HepG2 (cell line): ENCODE data around the gene NOTCH4. TPM values are rescaled to one million over a fixed set of nuclear protein-coding genes. Genes with fewer than 3 reads are reported as not detected.

Source experiments
- ARNT2 ChIP-seq: sonication (generic); formaldehyde crosslinking; IDR thresholded peaks from 2 replicates; pipeline ENCODE4 v1.8.0; 2022; ENCODE audit warnings: mild to moderate bottlenecking, low read depth, missing genetic modification reagents, moderate library complexity
- CBFB ChIP-seq: sonication (generic); formaldehyde crosslinking; IDR thresholded peaks from 2 replicates; pipeline ENCODE4 v1.4.0; 2020; ENCODE audit warnings: missing genetic modification reagents
- CHCHD3 ChIP-seq: sonication (generic); formaldehyde crosslinking; IDR thresholded peaks from 2 replicates; pipeline ENCODE4 v1.8.0; 2022; ENCODE audit warnings: mild to moderate bottlenecking, missing genetic modification reagents, moderate library complexity
- DMTF1 ChIP-seq: sonication (generic); formaldehyde crosslinking; IDR thresholded peaks from 2 replicates; pipeline ENCODE4 v1.4.0; 2020; ENCODE audit warnings: mild to moderate bottlenecking, missing genetic modification reagents
- HDAC1 ChIP-seq: sonication (generic); formaldehyde crosslinking; IDR thresholded peaks from 2 replicates; pipeline ENCODE4 v1.5.1; 2020; ENCODE audit warnings: mild to moderate bottlenecking, missing genetic modification reagents
- HOXA5 ChIP-seq: sonication (generic); formaldehyde crosslinking; IDR thresholded peaks from 2 replicates; pipeline ENCODE4 v1.4.0; 2020; ENCODE audit warnings: missing genetic modification reagents
- JARID2 ChIP-seq: sonication (generic); formaldehyde crosslinking; IDR thresholded peaks from 2 replicates; pipeline ENCODE4 v1.8.1; 2023; ENCODE audit warnings: missing genetic modification reagents, inconsistent platforms; ENCODE audit not compliant: insufficient replicate concordance
- NFRKB ChIP-seq: fragments of 450-650 bp; IDR thresholded peaks from 2 replicates; pipeline ENCODE4 v1.6.1; 2017
- SATB2 ChIP-seq: sonication (generic); formaldehyde crosslinking; IDR thresholded peaks from 2 replicates; pipeline ENCODE4 v1.5.0; 2020; ENCODE audit warnings: missing genetic modification reagents
- SP1 ChIP-seq, 2 experiments: fragments of 450-650 bp in 1 of 2; sonication (generic) in 1 of 2; formaldehyde crosslinking in 1 of 2; IDR thresholded peaks; 2 replicates each; pipeline versions ENCODE4 v1.4.0 to v1.6.1; 2016 to 2020; ENCODE audit warnings: missing genetic modification reagents in 1 of 2
- THAP8 ChIP-seq: sonication (generic); formaldehyde crosslinking; IDR thresholded peaks from 2 replicates; pipeline ENCODE4 v1.5.1; 2020; ENCODE audit warnings: missing genetic modification reagents, mild to moderate bottlenecking, borderline replicate concordance
- U2AF1 ChIP-seq: fragments of 200-400 bp; formaldehyde crosslinking; optimal IDR thresholded peaks from 2 replicates; pipeline ENCODE3; 2017; ENCODE audit warnings: mild to moderate bottlenecking, low read depth, low read length
- ZBTB38 ChIP-seq: sonication (generic); formaldehyde crosslinking; IDR thresholded peaks from 2 replicates; pipeline ENCODE4 v1.5.1; 2020; ENCODE audit warnings: mild to moderate bottlenecking, missing genetic modification reagents
- ZFP62 ChIP-seq: sonication (generic); formaldehyde crosslinking; IDR thresholded peaks from 2 replicates; pipeline ENCODE4 v1.4.0; 2020; ENCODE audit warnings: missing genetic modification reagents
- ZNF230 ChIP-seq: sonication (generic); formaldehyde crosslinking; IDR thresholded peaks from 2 replicates; pipeline ENCODE4 v1.4.0; 2020; ENCODE audit warnings: mild to moderate bottlenecking, missing genetic modification reagents
- ZNF296 ChIP-seq: sonication (generic); formaldehyde crosslinking; conservative IDR thresholded peaks from 2 replicates; pipeline ENCODE4 v1.5.0; 2020; ENCODE audit warnings: mild to moderate bottlenecking, missing genetic modification reagents
- ZNF652 ChIP-seq: IDR thresholded peaks from 2 replicates; pipeline ENCODE4 v1.6.1; 2016; ENCODE audit warnings: low read depth, borderline replicate concordance
- polyA plus RNA-seq, 8 experiments: library from polyadenylated mRNA; depleted of rRNA in 3 of 8; stranded (reverse) in 7 of 8; unstranded in 1 of 8; fragments of >200 nt; fragmentation: Illumina TruSeq in 4 of 8; extraction: Trizol in 4 of 8; gene quantifications; 2 replicates each; pipeline versions ENCODE4 v1.2.1 to v1.2.3, GENCODE V29; 2011 to 2016; ENCODE audit warnings: low read depth in 4 of 8, missing spikeins in 1 of 8, mixed read lengths in 1 of 8; ENCODE audit not compliant: insufficient read depth in 1 of 8
- total RNA-seq, 5 experiments: library from RNA; depleted of rRNA; stranded (reverse); fragments of >200 nt; fragmentation: Illumina TruSeq; extraction: Trizol; gene quantifications; 2 replicates each; pipeline ENCODE4 v1.2.3, GENCODE V29; 2016; ENCODE audit warnings: low read depth in 1 of 5
- TF ChIP-seq, protein P1 (sequence below): sonication (generic); formaldehyde crosslinking; IDR thresholded peaks from 2 replicates; pipeline ENCODE4 v1.9.0; 2021; ENCODE audit warnings: missing genetic modification reagents, borderline replicate concordance
- TF ChIP-seq, protein P2 (sequence below): sonication (generic); formaldehyde crosslinking; IDR thresholded peaks from 2 replicates; pipeline ENCODE4 v1.5.0; 2020; ENCODE audit warnings: mild to moderate bottlenecking, low read depth, missing genetic modification reagents, borderline replicate concordance
- TF ChIP-seq, protein P3 (sequence below): sonication (generic); formaldehyde crosslinking; IDR thresholded peaks from 2 replicates; pipeline ENCODE4 v1.5.0; 2020; ENCODE audit warnings: mild to moderate bottlenecking, missing genetic modification reagents

The NOTCH4 gene
- total and polyA plus RNA-seq, 2 of the 13 experiments (the other 11 are each of a cell fraction or from before 2014, with no cell fraction given), result 0.51 to 0.83 TPM

DNA sequence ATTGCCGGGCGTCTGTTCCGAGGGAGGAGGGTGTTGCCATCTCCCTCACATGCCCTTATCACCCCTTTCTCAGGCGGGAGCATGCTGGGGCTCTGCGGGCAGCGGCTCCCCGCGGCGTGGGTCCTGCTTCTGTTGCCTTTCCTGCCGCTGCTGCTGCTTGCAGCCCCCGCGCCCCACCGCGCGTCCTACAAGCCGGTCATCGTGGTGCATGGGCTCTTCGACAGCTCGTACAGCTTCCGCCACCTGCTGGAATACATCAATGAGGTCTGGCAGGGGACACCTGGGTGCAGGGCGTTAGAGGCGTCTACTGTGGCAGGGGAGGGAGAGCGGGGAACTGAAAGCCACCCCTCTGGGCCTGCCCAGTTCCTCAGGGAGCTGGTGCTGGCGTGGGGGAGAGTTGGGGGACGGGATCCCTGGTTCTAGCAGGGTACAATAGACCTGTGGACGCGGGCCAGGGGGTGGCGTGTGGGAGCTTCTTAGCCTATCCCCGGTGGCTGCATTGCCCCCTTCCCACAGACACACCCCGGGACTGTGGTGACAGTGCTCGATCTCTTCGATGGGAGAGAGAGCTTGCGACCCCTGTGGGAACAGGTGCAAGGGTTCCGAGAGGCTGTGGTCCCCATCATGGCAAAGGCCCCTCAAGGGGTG lies 69.2 kb downstream of the NOTCH4 start (continued):
- TF ChIP-seq HDAC1 (CRISPR knock-in tag) (peak; percentile 89), ZFP62 (no peak), JARID2 (no peak), ZNF652 (CRISPR knock-in tag) (no peak), DMTF1 (CRISPR knock-in tag) (no peak; the same call in 1 of the 2 replicates), CHCHD3 (CRISPR knock-in tag) (no peak), ZNF230 (CRISPR knock-in tag) (no peak), CBFB (no peak), NFRKB (no peak), ZNF296 (CRISPR knock-in tag) (no peak), ARNT2 (peak; percentile 56; the same call in 1 of the 2 replicates), HOXA5 (no peak), SP1 (IDR thresholded peaks at IDR 0.05) (no peak), SP1 (CRISPR knock-in tag; IDR thresholded peaks at IDR 0.05) (peak; percentile 24; the same call in 1 of the 2 replicates), SATB2 (CRISPR knock-in tag) (no peak), ZBTB38 (CRISPR knock-in tag) (no peak; the same call in 1 of the 2 replicates), U2AF1 (peak; percentile 52), THAP8 (CRISPR knock-in tag) (no peak)
- TF ChIP-seq, protein P1, sequence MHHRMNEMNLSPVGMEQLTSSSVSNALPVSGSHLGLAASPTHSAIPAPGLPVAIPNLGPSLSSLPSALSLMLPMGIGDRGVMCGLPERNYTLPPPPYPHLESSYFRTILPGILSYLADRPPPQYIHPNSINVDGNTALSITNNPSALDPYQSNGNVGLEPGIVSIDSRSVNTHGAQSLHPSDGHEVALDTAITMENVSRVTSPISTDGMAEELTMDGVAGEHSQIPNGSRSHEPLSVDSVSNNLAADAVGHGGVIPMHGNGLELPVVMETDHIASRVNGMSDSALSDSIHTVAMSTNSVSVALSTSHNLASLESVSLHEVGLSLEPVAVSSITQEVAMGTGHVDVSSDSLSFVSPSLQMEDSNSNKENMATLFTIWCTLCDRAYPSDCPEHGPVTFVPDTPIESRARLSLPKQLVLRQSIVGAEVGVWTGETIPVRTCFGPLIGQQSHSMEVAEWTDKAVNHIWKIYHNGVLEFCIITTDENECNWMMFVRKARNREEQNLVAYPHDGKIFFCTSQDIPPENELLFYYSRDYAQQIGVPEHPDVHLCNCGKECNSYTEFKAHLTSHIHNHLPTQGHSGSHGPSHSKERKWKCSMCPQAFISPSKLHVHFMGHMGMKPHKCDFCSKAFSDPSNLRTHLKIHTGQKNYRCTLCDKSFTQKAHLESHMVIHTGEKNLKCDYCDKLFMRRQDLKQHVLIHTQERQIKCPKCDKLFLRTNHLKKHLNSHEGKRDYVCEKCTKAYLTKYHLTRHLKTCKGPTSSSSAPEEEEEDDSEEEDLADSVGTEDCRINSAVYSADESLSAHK (CRISPR knock-in tag), result no peak
- TF ChIP-seq, protein P2, sequence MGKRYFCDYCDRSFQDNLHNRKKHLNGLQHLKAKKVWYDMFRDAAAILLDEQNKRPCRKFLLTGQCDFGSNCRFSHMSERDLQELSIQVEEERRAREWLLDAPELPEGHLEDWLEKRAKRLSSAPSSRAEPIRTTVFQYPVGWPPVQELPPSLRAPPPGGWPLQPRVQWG (CRISPR knock-in tag), result no peak
- TF ChIP-seq, protein P3, sequence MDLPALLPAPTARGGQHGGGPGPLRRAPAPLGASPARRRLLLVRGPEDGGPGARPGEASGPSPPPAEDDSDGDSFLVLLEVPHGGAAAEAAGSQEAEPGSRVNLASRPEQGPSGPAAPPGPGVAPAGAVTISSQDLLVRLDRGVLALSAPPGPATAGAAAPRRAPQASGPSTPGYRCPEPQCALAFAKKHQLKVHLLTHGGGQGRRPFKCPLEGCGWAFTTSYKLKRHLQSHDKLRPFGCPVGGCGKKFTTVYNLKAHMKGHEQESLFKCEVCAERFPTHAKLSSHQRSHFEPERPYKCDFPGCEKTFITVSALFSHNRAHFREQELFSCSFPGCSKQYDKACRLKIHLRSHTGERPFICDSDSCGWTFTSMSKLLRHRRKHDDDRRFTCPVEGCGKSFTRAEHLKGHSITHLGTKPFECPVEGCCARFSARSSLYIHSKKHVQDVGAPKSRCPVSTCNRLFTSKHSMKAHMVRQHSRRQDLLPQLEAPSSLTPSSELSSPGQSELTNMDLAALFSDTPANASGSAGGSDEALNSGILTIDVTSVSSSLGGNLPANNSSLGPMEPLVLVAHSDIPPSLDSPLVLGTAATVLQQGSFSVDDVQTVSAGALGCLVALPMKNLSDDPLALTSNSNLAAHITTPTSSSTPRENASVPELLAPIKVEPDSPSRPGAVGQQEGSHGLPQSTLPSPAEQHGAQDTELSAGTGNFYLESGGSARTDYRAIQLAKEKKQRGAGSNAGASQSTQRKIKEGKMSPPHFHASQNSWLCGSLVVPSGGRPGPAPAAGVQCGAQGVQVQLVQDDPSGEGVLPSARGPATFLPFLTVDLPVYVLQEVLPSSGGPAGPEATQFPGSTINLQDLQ, result no peak
